Spleen (tissue), 7 donors: ENCODE results near the gene TEP1.

Experiments
- CTCF ChIP-seq, 11 experiments: fragments of 200-600 bp in 7 of 11; fragments of 450-650 bp in 4 of 11; sonication (generic) in 4 of 11; IDR thresholded peaks in 8 of 11; conservative IDR thresholded peaks in 3 of 11; 1 replicate in 7 of 11; 2 replicates in 4 of 11; pipeline versions ENCODE4 v1.4.0 to v1.8.0; 2016 to 2021; ENCODE audit warnings: antibody characterized with exemption in 11 of 11, inconsistent platforms in 4 of 11, mild to moderate bottlenecking in 1 of 11
- POLR2A ChIP-seq, 3 donors: fragments of 450-650 bp; IDR thresholded peaks; one replicate each; pipeline ENCODE4 v1.5.1; 2017; ENCODE audit warnings: antibody characterized with exemption in 3 of 3, mild to moderate bottlenecking in 1 of 3
- POLR2AphosphoS5 ChIP-seq, 3 donors: sonication (generic); formaldehyde crosslinking; IDR thresholded peaks; one replicate each; pipeline ENCODE4 v1.5.1; 2017; ENCODE audit warnings: antibody characterized with exemption in 3 of 3
- donor health status: DM: no; HTN: no; CAD: no; lungs with moderate emphysema.
- donor health status: DM: no; HTN: no; CAD: no.
- donor health status: DM: no; HTN: no; CAD: no.

GRCh38 chr14:20384886-20385285 is 28.4 kb downstream of the TEP1 start:
- TF ChIP-seq POLR2A (IDR thresholded peaks at IDR 0.05): no peak
- TF ChIP-seq CTCF (IDR thresholded peaks at IDR 0.05 in 8 of 11, conservative IDR thresholded peaks at IDR 0.05 in 3 of 11): no peak
- no peak for TF ChIP-seq POLR2AphosphoS5 (IDR thresholded peaks at IDR 0.05)
